ENCODE measurements around the gene ETF1. TPM values are rescaled to one million over a fixed set of nuclear protein-coding genes. Genes with fewer than 3 reads are reported as not detected.
A peak's percentile ranks its signal among the peaks of the same experiment; 100 is the strongest.

Gene ETF1
- total and polyA plus RNA-seq, 3 experiments from 2014 or later: 29.4 to 246 (median 239) TPM

GRCh38 chr5:138545919-138546562 lies 3.0 kb upstream of the ETF1 start:
- no peaks in the 10 kb centered on the region for H3K27me3 ChIP-seq (ENCODE audit: insufficient read depth, low read length, poor library complexity, severe bottlenecking)
- CTCF ChIA-PET: interaction anchor here (1.2 to 1.6 kb wide), 2 partner anchors 29 to 83 kb away, joined by 4 read pairs; partner anchors contain the start of gene HSPA9
- Mint-ChIP-seq H3K9me3 (no peaks in the 10 kb centered on the region), H3K27ac (peak overlapping the region in 7 of 8 donors; percentile 50 to 100 (median 63)), H3K27me3 (no peaks in the 10 kb centered on the region), H3K36me3 (peaks cover 0 to 35% (median 3%) of the 10 kb centered on the region in 3 donors), H3K4me3 (peak overlapping the region in 6 of 7 donors; percentile 17 to 64 (median 52)), H3K4me1 (peaks cover 57 to 82% (median 59%) of the 10 kb centered on the region in 3 donors)
- no peaks in the 10 kb centered on the region for H3K9me3 ChIP-seq (ENCODE audit: low read length)
- H3K4me1 ChIP-seq (ENCODE audit: insufficient read depth, low read length): peaks cover 56% of the 10 kb centered on the region
- no peak overlapping the region for H3K27ac ChIP-seq (ENCODE audit: low read depth, low read length)
- no peak overlapping the region for H3K4me3 ChIP-seq (ENCODE audit: low read length)
- H3K36me3 ChIP-seq (ENCODE audit: insufficient read depth, low read length): no peaks in the 10 kb centered on the region
- no peak for DNase-seq
- POLR2A ChIA-PET: interaction anchor here (0.6 kb wide), 1 partner anchor 744 kb away, joined by 4 read pairs; no protein-coding TSS in a partner anchor

GRCh38 chr5:138544181-138545134 lies 1.4 kb upstream of the ETF1 start:
- H3K27ac ChIP-seq (ENCODE audit: low read depth, low read length): peak overlapping the region; percentile 99
- POLR2A ChIA-PET: interaction anchor here (1.2 to 2.9 kb wide), 7 partner anchors 8 to 366 kb away, joined by 4 to 60 read pairs (median 9); partner anchors contain the start of genes BRD8, EGR1, FAM53C and HSPA9
- Mint-ChIP-seq H3K9me3 (no peaks in the 10 kb centered on the region), H3K4me1 (peaks cover 69 to 92% (median 72%) of the 10 kb centered on the region in 3 donors), H3K27ac (peak overlapping the region; percentile 99 to 100 (median 100)), H3K4me3 (peak overlapping the region; percentile 96 to 100 (median 98)), H3K36me3 (peaks cover 0 to 44% (median 3%) of the 10 kb centered on the region in 3 donors), H3K27me3 (no peaks in the 10 kb centered on the region)
- peaks cover 72% of the 10 kb centered on the region for H3K4me1 ChIP-seq (ENCODE audit: insufficient read depth, low read length)
- H3K36me3 ChIP-seq (ENCODE audit: insufficient read depth, low read length): no peaks in the 10 kb centered on the region
- peak overlapping the region; percentile 89 for H3K4me3 ChIP-seq (ENCODE audit: low read length)
- peak in 1 of 5 donors; percentile 17 for DNase-seq
- CTCF ChIA-PET: interaction anchor here (1.0 to 2.5 kb wide), 7 partner anchors 9 to 192 kb away, joined by 3 to 26 read pairs (median 6); partner anchors contain the start of genes EGR1, HSPA9 and KDM3B
- H3K27me3 ChIP-seq (ENCODE audit: insufficient read depth, low read length, poor library complexity, severe bottlenecking): no peaks in the 10 kb centered on the region
- no peaks in the 10 kb centered on the region for H3K9me3 ChIP-seq (ENCODE audit: low read length)

GRCh38 chr5:138543730-138544104 lies 681 bp upstream of the ETF1 start:
- H3K36me3 ChIP-seq (ENCODE audit: insufficient read depth, low read length): no peaks in the 10 kb centered on the region
- Mint-ChIP-seq H3K27ac (peak overlapping the region; percentile 99 to 100 (median 100)), H3K9me3 (no peaks in the 10 kb centered on the region), H3K36me3 (peaks cover 0 to 47% (median 1%) of the 10 kb centered on the region in 3 donors), H3K4me3 (peak overlapping the region; percentile 96 to 100 (median 98)), H3K27me3 (no peaks in the 10 kb centered on the region), H3K4me1 (peaks cover 74 to 94% (median 75%) of the 10 kb centered on the region in 3 donors)
- peak overlapping the region; percentile 99 for H3K27ac ChIP-seq (ENCODE audit: low read depth, low read length)
- H3K9me3 ChIP-seq (ENCODE audit: low read length): no peaks in the 10 kb centered on the region
- peaks cover 78% of the 10 kb centered on the region for H3K4me1 ChIP-seq (ENCODE audit: insufficient read depth, low read length)
- H3K27me3 ChIP-seq (ENCODE audit: insufficient read depth, low read length, poor library complexity, severe bottlenecking): no peaks in the 10 kb centered on the region
- CTCF ChIA-PET: interaction anchor here (0.6 to 2.6 kb wide), 13 partner anchors 8 to 789 kb away, joined by 3 to 26 read pairs (median 5); partner anchors contain the start of genes EGR1, HSPA9 and KDM3B
- DNase-seq: peak in 1 of 5 donors; percentile 65
- POLR2A ChIA-PET: interaction anchor here (0.8 to 2.9 kb wide), 12 partner anchors 9 to 798 kb away, joined by 3 to 60 read pairs (median 8); partner anchors contain the start of genes BRD8, EGR1, FAM53C and HSPA9
- H3K4me3 ChIP-seq (ENCODE audit: low read length): peak overlapping the region; percentile 89

- Histone ChIP-seq H3K4me3 (ENCODE audit: low read length) (peak overlapping the region; percentile 69), H3K27me3 (ENCODE audit: insufficient read depth, low read length, poor library complexity, severe bottlenecking) (no peaks in the 10 kb centered on the region), H3K4me1 (ENCODE audit: insufficient read depth, low read length) (peaks cover 68% of the 10 kb centered on the region), H3K27ac (ENCODE audit: low read depth, low read length) (peak overlapping the region; percentile 99), H3K9me3 (ENCODE audit: low read length) (no peaks in the 10 kb centered on the region), H3K36me3 (ENCODE audit: insufficient read depth, low read length) (no peaks in the 10 kb centered on the region)
- H3K36me3 Mint-ChIP-seq: peaks cover 0 to 40% (median 1%) of the 10 kb centered on the region in 3 donors
- POLR2A ChIA-PET: interaction anchor here (0.6 to 2.9 kb wide), 12 partner anchors 10 to 1991 kb away, joined by 3 to 60 read pairs (median 8); partner anchors contain the start of genes BRD8, EGR1, FAM53C and HSPA9
- H3K4me1 Mint-ChIP-seq: peaks cover 66 to 87% (median 70%) of the 10 kb centered on the region in 3 donors
- no peaks in the 10 kb centered on the region for H3K27me3 Mint-ChIP-seq
- CTCF ChIA-PET: interaction anchor here (0.8 to 2.6 kb wide), 11 partner anchors 9 to 190 kb away, joined by 3 to 26 read pairs (median 5); partner anchors contain the start of genes EGR1, HSPA9 and KDM3B
- peak overlapping the region; percentile 96 to 100 (median 98) for H3K4me3 Mint-ChIP-seq
- peak in 3 of 5 donors; percentile 7 to 57 (median 9) for DNase-seq
- H3K27ac Mint-ChIP-seq: peak overlapping the region; percentile 99 to 100 (median 100)
- no peaks in the 10 kb centered on the region for H3K9me3 Mint-ChIP-seq
Observed at GRCh38 chr5:138542180-138542955, 668 bp downstream of the ETF1 start.

GRCh38 chr5:138541511-138542179 lies 1.4 kb downstream of the ETF1 start:
- no peaks in the 10 kb centered on the region for H3K27me3 ChIP-seq (ENCODE audit: insufficient read depth, low read length, poor library complexity, severe bottlenecking)
- H3K4me1 ChIP-seq (ENCODE audit: insufficient read depth, low read length): peaks cover 66% of the 10 kb centered on the region
- H3K4me3 ChIP-seq (ENCODE audit: low read length): peak overlapping the region; percentile 69

GRCh38 chr5:138539791-138540190 lies 3.2 kb downstream of the ETF1 start:
- DNase-seq: no peak
- H3K27ac ChIP-seq (ENCODE audit: low read depth, low read length): no peak overlapping the region
- H3K4me1 ChIP-seq (ENCODE audit: insufficient read depth, low read length): peaks cover 56% of the 10 kb centered on the region
- peak overlapping the region in 3 of 7 donors; percentile 33 to 98 (median 41) for H3K4me3 Mint-ChIP-seq
- no peaks in the 10 kb centered on the region for H3K9me3 ChIP-seq (ENCODE audit: low read length)
- H3K4me1 Mint-ChIP-seq: peaks cover 69 to 81% (median 76%) of the 10 kb centered on the region in 3 donors
- peak overlapping the region in 2 of 8 donors; percentile 11 to 100 for H3K27ac Mint-ChIP-seq
- H3K27me3 ChIP-seq (ENCODE audit: insufficient read depth, low read length, poor library complexity, severe bottlenecking): no peaks in the 10 kb centered on the region
- ChIA-PET POLR2A (interaction anchor here (0.6 kb wide), 1 partner anchor 510 kb away, joined by 3 read pairs; no protein-coding TSS in a partner anchor), CTCF (no interaction called here)
- no peaks in the 10 kb centered on the region for H3K9me3 Mint-ChIP-seq
- peaks cover 0 to 52% (median 3%) of the 10 kb centered on the region in 3 donors for H3K36me3 Mint-ChIP-seq
- no peaks in the 10 kb centered on the region for H3K27me3 Mint-ChIP-seq
- H3K4me3 ChIP-seq (ENCODE audit: low read length): no peak overlapping the region
- peaks cover 4% of the 10 kb centered on the region for H3K36me3 ChIP-seq (ENCODE audit: insufficient read depth, low read length)

More at GRCh38 chr5:138541511-138542179, 1.4 kb downstream of the ETF1 start:
- H3K36me3 Mint-ChIP-seq: peaks cover 0 to 45% (median 1%) of the 10 kb centered on the region in 3 donors
- peak overlapping the region; percentile 96 to 100 (median 98) for H3K4me3 Mint-ChIP-seq
- H3K27ac Mint-ChIP-seq: peak overlapping the region; percentile 97 to 100 (median 100)
- H3K27ac ChIP-seq (ENCODE audit: low read depth, low read length): peak overlapping the region; percentile 99
- peaks cover 1% of the 10 kb centered on the region for H3K36me3 ChIP-seq (ENCODE audit: insufficient read depth, low read length)
- no peaks in the 10 kb centered on the region for H3K9me3 ChIP-seq (ENCODE audit: low read length)
- CTCF ChIA-PET: interaction anchor here (0.8 to 2.6 kb wide), 5 partner anchors 10 to 189 kb away, joined by 3 to 17 read pairs (median 5); partner anchors contain the start of genes EGR1 and KDM3B
- no peaks in the 10 kb centered on the region for H3K27me3 Mint-ChIP-seq
- no peaks in the 10 kb centered on the region for H3K9me3 Mint-ChIP-seq
- H3K4me1 Mint-ChIP-seq: peaks cover 72 to 88% (median 77%) of the 10 kb centered on the region in 3 donors
- POLR2A ChIA-PET: interaction anchor here (2.6 to 2.9 kb wide), 2 partner anchors 11 to 34 kb away, joined by 9 to 60 read pairs; partner anchors contain the start of gene HSPA9
- DNase-seq: no peak
